GM12891 (cell line): ENCODE measurements around the gene ATR.
A peak's percentile ranks its signal among the peaks of the same experiment; 100 is the strongest.
"Not testable (repeated sequence)": the region's sequence is repeated elsewhere in the genome, so short reads cannot be mapped to it uniquely, and the experiment has no call there.

Source experiments
- DNase-seq: peaks from one replicate; pipeline ENCODE4 v3.0.0; 2011; ENCODE audit warnings: low spot score; ENCODE audit not compliant: insufficient read length
- FAIRE-seq: peaks from 2 replicates; lab custom pipeline; 2011; peaks lifted over from hg19 to GRCh38; lab: Jason Lieb, UNC
- PAX5 ChIP-seq: IDR thresholded peaks from 2 replicates; pipeline ENCODE4 v1.6.1; 2011; ENCODE audit warnings: low read length, moderate library complexity, mild to moderate bottlenecking; ENCODE audit not compliant: insufficient read depth, severe bottlenecking
- POLR2A ChIP-seq: IDR thresholded peaks from 2 replicates; pipeline ENCODE4 v1.6.1; 2011; ENCODE audit warnings: low read depth, low read length, control low read depth
- POLR2AphosphoS5 ChIP-seq: IDR thresholded peaks from 2 replicates; pipeline ENCODE4 v1.6.1; 2011; ENCODE audit warnings: low read depth, low read length, control low read depth
- POU2F2 ChIP-seq: IDR thresholded peaks from 2 replicates; pipeline ENCODE4 v1.6.1; 2011; ENCODE audit warnings: low read depth, mild to moderate bottlenecking, control low read depth, low read length, moderate library complexity
- SPI1 ChIP-seq: IDR thresholded peaks from 2 replicates; pipeline ENCODE4 v1.6.1; 2011; ENCODE audit warnings: low read depth, low read length, control low read depth
- TAF1 ChIP-seq: IDR thresholded peaks from 2 replicates; pipeline ENCODE4 v1.6.1; 2011; ENCODE audit warnings: low read depth, low read length, control low read depth

ATR gene

GRCh38 chr3:142467768-142468167 is 110.8 kb downstream of the ATR start:
- no peak for DNase-seq
- FAIRE-seq, result no peak
- no peak for TF ChIP-seq TAF1
- TF ChIP-seq PAX5, result no peak
- no peak for TF ChIP-seq POU2F2
- TF ChIP-seq POLR2AphosphoS5, result no peak
- no peak for TF ChIP-seq POLR2A
- TF ChIP-seq SPI1, result no peak

DNA sequence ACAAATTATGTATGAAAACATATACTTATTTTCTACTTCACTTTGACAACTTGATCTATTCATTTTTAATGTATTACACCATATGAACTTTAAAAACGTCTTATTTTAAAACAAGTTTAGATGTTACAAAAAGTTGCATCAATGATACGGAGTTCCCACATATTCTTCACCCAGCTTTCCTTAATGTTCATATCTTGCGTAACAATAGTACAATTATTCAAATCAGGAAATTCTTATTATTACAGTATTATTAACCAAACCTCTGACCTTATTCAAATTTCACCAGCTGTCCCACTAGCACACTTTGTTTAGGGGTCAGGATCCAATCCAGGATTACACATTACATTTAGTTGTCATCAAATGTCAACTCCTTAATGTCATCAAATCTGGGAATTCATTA is 117.8 kb downstream of the ATR start:
- no peak for TF ChIP-seq POU2F2
- TF ChIP-seq PAX5, result no peak
- TF ChIP-seq POLR2A, result no peak
- DNase-seq (no peak), FAIRE-seq (no peak)

DNA sequence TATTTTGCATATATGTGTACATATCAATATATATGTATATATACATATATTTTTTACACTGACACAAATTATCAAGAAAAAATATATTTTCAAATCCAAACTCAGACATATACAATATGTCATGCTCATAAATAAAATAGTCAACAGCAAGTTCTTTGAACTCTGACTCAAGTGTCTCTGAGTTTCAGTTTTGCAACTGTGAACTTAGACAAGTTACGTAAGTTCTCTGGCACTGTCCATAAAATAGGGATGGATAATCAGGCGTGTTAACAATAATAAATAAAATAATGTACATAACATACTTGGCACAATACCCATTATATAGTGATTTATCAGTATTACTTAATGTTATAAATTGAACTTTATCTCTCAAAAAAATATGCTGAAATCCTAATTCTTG is 118.6 kb downstream of the ATR start:
- DNase-seq (no peak), FAIRE-seq (no peak)
- TF ChIP-seq POLR2A (no peak), TAF1 (no peak), PAX5 (no peak), SPI1 (no peak), POLR2AphosphoS5 (no peak), POU2F2 (no peak)

DNA sequence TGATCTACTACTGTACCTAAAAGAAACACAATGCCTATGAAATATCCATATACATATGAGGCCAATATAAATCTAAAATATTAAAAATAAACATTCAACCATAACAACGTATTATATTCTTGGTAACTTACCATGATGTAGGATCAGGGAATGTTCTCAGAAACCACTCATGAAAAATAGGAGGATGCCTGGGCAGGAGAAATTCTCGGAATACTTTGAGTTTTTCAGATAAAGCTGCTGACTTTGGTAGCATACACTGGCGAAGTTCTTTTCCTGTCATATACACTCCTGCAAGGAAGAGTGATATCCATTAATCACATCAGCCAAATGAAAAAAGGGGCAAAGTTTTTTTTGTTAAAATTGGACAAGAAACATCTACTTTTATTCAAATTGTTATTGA is 119.4 kb downstream of the ATR start:
- DNase-seq (no peak), FAIRE-seq (no peak)
- TF ChIP-seq SPI1 (no peak), POLR2A (no peak), POU2F2 (no peak), TAF1 (no peak), PAX5 (no peak), POLR2AphosphoS5 (no peak)

GRCh38 chr3:142450881-142451280 is 127.7 kb downstream of the ATR start:
- DNase-seq, result no peak
- no peak for FAIRE-seq

DNA sequence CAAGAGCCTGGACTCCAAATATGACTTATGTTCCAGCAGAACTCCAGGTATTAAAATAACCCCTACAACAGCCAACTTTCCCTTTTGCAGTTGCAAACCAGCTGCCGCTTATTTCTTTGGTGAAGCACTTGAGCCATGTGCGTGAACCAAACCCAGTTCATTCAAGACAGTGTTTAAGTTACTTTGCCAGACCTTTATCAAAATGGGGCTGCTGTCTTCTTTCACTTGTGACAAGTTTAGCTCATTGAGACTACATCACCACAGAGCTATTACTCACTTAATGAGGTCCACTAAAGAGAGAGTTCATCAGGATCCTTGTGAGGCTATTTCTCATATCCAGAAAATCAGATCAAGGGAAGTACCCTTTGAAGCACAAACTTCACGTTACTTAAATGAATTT is 128.3 kb downstream of the ATR start:
- TF ChIP-seq POLR2A (no peak), SPI1 (no peak), POU2F2 (no peak), TAF1 (no peak), POLR2AphosphoS5 (no peak), PAX5 (no peak)
- FAIRE-seq (no peak), DNase-seq (no peak)

More at GRCh38 chr3:142450881-142451280, 127.7 kb downstream of the ATR start:
- TF ChIP-seq TAF1, result no peak
- no peak for TF ChIP-seq POLR2A
- TF ChIP-seq PAX5, result no peak
- no peak for TF ChIP-seq POLR2AphosphoS5
- TF ChIP-seq POU2F2, result no peak
- no peak for TF ChIP-seq SPI1

GRCh38 chr3:142447852-142448823 is 130.4 kb downstream of the ATR start, which contains the start of gene XRN1:
XRN1 (minus strand) TSS chr3:142448037; CDS start chr3:142447944, 93 bp downstream.
- DNase-seq (peak; percentile 95), FAIRE-seq (peak; percentile 92)
- 0 out of 2 replicates have a peak, but pooled peaks have one; percentile 36 for TF ChIP-seq POU2F2
- TF ChIP-seq POLR2A, result peak; percentile 91
- no peak for TF ChIP-seq SPI1
- peak; percentile 95 for TF ChIP-seq TAF1
- TF ChIP-seq PAX5, result no peak
- peak; percentile 80 for TF ChIP-seq POLR2AphosphoS5

GRCh38 chr3:142447301-142447851 is 131.2 kb downstream of the ATR start:
- TF ChIP-seq TAF1, result 0 out of 2 replicates have a peak, but pooled peaks have one; percentile 11
- TF ChIP-seq POU2F2, result no peak
- FAIRE-seq (no peak), DNase-seq (no peak)

DNA sequence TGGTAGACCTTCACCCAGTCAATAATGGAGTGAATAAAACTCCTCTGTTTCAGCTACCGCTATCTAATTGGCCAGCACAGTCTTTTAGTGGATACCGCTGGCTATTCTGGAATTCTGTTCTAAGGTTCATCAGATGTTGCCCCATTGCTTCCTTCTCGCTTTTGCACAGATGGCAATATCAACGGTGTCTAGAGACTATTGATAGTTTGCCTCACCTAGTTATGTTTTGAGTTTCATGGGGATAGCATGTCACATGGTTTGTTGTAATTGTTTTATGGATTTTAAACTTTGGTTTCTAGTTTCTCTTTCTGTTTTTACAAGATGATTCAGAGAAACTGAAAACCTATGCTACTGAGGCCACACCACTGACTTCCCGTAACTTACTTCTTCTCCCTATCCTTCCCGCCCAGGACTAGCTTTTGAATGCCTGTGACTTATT is 132.7 kb downstream of the ATR start:
- FAIRE-seq, result peak; percentile 16
- TF ChIP-seq SPI1 (peak; percentile 37), TAF1 (no peak)
- peak; percentile 24 for DNase-seq

DNA sequence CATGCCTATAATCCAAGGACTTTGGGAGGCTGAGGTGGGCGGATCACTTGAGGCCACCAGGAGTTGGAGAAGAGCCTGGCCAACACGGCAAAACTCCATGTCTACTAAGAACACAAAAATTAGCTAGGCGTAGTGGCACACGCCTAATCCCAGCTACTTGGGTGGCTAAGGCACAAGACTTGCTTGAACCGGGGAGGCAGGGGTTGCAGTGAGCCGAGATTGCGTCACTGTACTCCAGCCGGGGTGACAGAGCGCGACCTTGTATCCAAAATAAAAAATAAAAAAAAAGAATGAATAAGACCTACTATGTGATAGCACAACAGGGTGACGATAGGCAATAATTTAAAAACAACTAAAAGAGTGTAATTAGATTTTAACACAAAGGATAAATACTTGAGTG is 134.2 kb downstream of the ATR start:
- DNase-seq (no peak), FAIRE-seq (no peak)
- no peak for TF ChIP-seq SPI1
- no peak for TF ChIP-seq PAX5
- TF ChIP-seq POLR2A, result no peak
- TF ChIP-seq POU2F2, result no peak
- TF ChIP-seq TAF1, result no peak
- no peak for TF ChIP-seq POLR2AphosphoS5

DNA sequence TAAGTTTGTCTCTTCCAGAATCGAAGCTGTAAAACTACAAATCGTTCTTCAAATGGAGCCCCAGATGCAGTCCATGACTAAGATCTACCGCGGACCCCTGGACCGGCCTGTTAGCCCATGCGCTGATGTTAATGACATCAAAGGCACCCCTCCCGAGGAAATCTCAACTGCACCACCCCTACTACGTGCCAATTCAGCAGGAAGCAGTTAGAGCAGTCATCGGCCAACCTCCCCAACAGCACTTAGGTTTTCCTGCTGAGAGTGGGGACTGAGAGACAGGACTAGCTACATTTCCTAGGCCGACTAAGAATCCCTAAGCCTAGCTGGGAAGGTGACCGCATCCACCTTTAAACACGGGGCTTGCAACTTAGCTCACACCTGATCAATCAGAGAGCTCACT is 135.5 kb downstream of the ATR start:
- not testable (repeated sequence) for DNase-seq

GRCh38 chr3:142439499-142440220 is 138.9 kb downstream of the ATR start:
- not testable (repeated sequence) for FAIRE-seq, DNase-seq

More for the DNA sequence above, 135.5 kb downstream of the ATR start:
- FAIRE-seq, result not testable (repeated sequence)

DNA sequence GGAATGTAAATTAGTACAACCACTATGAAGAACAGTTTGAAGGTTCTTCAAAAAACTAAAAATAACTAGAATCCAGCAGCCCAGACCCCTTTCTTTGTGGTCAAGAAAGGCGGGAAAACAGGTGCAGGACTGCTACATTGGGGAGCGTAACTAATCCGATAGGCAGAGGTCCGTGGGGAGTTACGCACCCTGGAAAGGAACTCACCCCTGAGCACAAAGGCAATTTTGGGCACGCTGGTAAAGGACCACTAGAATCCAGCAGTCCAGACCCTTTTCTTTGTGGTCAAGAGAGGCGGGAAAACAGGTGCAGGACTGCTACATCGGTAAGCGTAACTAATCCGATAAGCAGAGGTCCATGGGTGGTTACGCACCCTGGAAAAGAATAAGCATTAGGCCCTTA is 140.4 kb downstream of the ATR start:
- FAIRE-seq, DNase-seq: not testable (repeated sequence)
